ENCODE data around the gene ADARB2.
"Not testable (repeated sequence)": the region's sequence is repeated elsewhere in the genome, so short reads cannot be mapped to it uniquely, and the experiment has no call there.

DNA sequence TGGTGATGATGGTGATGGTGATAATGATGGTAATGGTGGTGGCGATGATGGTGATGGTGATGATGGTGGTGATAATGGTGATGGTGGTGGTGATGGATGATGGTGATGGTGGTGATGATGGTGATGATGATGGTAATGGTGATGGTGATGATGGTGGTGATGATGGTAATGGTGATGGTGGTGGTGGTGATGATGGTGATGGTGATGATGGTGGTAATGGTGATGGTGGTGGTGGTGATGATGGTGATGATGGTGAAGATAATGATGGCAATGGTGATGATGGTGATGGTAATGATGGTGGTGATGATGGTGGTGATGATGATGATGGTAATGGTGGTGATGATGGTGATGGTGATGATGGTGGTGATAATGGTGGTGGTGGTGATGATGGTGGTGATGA, 517.5 kb downstream of the ADARB2 start:
- TF ChIP-seq, protein P1, sequence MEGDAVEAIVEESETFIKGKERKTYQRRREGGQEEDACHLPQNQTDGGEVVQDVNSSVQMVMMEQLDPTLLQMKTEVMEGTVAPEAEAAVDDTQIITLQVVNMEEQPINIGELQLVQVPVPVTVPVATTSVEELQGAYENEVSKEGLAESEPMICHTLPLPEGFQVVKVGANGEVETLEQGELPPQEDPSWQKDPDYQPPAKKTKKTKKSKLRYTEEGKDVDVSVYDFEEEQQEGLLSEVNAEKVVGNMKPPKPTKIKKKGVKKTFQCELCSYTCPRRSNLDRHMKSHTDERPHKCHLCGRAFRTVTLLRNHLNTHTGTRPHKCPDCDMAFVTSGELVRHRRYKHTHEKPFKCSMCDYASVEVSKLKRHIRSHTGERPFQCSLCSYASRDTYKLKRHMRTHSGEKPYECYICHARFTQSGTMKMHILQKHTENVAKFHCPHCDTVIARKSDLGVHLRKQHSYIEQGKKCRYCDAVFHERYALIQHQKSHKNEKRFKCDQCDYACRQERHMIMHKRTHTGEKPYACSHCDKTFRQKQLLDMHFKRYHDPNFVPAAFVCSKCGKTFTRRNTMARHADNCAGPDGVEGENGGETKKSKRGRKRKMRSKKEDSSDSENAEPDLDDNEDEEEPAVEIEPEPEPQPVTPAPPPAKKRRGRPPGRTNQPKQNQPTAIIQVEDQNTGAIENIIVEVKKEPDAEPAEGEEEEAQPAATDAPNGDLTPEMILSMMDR (IDR thresholded peaks at IDR 0.05), result not testable (repeated sequence)
- TF ChIP-seq, protein P2, sequence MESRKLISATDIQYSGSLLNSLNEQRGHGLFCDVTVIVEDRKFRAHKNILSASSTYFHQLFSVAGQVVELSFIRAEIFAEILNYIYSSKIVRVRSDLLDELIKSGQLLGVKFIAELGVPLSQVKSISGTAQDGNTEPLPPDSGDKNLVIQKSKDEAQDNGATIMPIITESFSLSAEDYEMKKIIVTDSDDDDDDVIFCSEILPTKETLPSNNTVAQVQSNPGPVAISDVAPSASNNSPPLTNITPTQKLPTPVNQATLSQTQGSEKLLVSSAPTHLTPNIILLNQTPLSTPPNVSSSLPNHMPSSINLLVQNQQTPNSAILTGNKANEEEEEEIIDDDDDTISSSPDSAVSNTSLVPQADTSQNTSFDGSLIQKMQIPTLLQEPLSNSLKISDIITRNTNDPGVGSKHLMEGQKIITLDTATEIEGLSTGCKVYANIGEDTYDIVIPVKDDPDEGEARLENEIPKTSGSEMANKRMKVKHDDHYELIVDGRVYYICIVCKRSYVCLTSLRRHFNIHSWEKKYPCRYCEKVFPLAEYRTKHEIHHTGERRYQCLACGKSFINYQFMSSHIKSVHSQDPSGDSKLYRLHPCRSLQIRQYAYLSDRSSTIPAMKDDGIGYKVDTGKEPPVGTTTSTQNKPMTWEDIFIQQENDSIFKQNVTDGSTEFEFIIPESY (IDR thresholded peaks at IDR 0.05; ENCODE audit: borderline replicate concordance, low read depth), result not testable (repeated sequence)
- not testable (repeated sequence) for TF ChIP-seq SMC3 (IDR thresholded peaks at IDR 0.05; ENCODE audit: low read depth, low read length)
